Measurements from ENCODE around the gene MATN4.

- TF ChIP-seq CTCF (IDR thresholded peaks at IDR 0.05) (peak in 1 of 3 experiments; percentile 3), POLR2A (IDR thresholded peaks at IDR 0.05) (no peak)
Measured at GRCh38 chr20:45294003-45294368, 14.1 kb downstream of the MATN4 start.
